MM.1S (cell line): ENCODE results near the gene SEMG1.

ENCODE experiments used
- DNase-seq: peaks from one replicate; pipeline ENCODE4 v3.0.0-alpha.2; 2015
- H2AFZ ChIP-seq: fragments of 300-600 bp; sonication (generic); 2 replicates; pipeline ENCODE4 v1.6.0; 2016; ENCODE audit warnings: antibody characterized with exemption, low read length
- H3F3A ChIP-seq: fragments of 300-600 bp; sonication (generic); 2 replicates; pipeline ENCODE4 v1.6.1; 2016; ENCODE audit warnings: mild to moderate bottlenecking, antibody characterized with exemption, low read length, moderate library complexity, mixed read lengths; ENCODE audit not compliant: insufficient read depth
- H3K27ac ChIP-seq: fragments of 300-600 bp; sonication (generic); 2 replicates; pipeline ENCODE4 v1.5.1; 2016; ENCODE audit warnings: mild to moderate bottlenecking, low read length
- H3K27me3 ChIP-seq: fragments of 300-600 bp; sonication (generic); replicated peaks from 2 replicates; pipeline ENCODE4 v1.6.0; 2016; ENCODE audit warnings: low read length; ENCODE audit not compliant: insufficient read depth
- H3K36me3 ChIP-seq: fragments of 300-600 bp; sonication (generic); replicated peaks from 2 replicates; pipeline ENCODE4 v1.6.1; 2016; ENCODE audit warnings: mild to moderate bottlenecking, low read length, mixed read lengths; ENCODE audit not compliant: insufficient read depth
- H3K4me1 ChIP-seq: fragments of 300-600 bp; sonication (generic); 2 replicates; pipeline ENCODE4 v1.6.1; 2016; ENCODE audit warnings: low read length, mixed read lengths
- H3K4me2 ChIP-seq: fragments of 300-600 bp; sonication (generic); 2 replicates; pipeline ENCODE4 v1.6.0; 2016; ENCODE audit warnings: low read depth, low read length
- H3K4me3 ChIP-seq: fragments of 300-600 bp; sonication (generic); 2 replicates; pipeline ENCODE4 v1.5.1; 2016; ENCODE audit warnings: low read length, mixed read lengths
- H3K79me2 ChIP-seq: fragments of 300-600 bp; sonication (generic); 2 replicates; pipeline ENCODE4 v1.6.1; 2016; ENCODE audit warnings: mixed run types, low read length, mixed read lengths
- H3K9ac ChIP-seq: fragments of 300-600 bp; sonication (generic); 2 replicates; pipeline ENCODE4 v1.6.1; 2016; ENCODE audit warnings: low read length, mixed read lengths
- H3K9me2 ChIP-seq: fragments of 300-600 bp; sonication (generic); replicated peaks from 2 replicates; pipeline ENCODE4 v1.6.1; 2016; ENCODE audit warnings: mild to moderate bottlenecking, low read length, mixed read lengths; ENCODE audit not compliant: insufficient read depth
- H3K9me3 ChIP-seq: fragments of 300-600 bp; sonication (generic); replicated peaks from 2 replicates; pipeline ENCODE4 v1.6.1; 2016; ENCODE audit warnings: mild to moderate bottlenecking, low read length, mixed read lengths; ENCODE audit not compliant: insufficient read depth
- H4K20me1 ChIP-seq: fragments of 300-600 bp; sonication (generic); 2 replicates; pipeline ENCODE4 v1.6.1; 2016; ENCODE audit warnings: mild to moderate bottlenecking, low read length, moderate library complexity, mixed read lengths; ENCODE audit not compliant: insufficient read depth
- CTCF ChIP-seq: fragments of 300-600 bp; sonication (generic); IDR thresholded peaks from 2 replicates; pipeline ENCODE4 v1.5.1; 2016; ENCODE audit warnings: antibody characterized with exemption, low read length, mixed read lengths
- EZH2 ChIP-seq: fragments of 300-600 bp; sonication (generic); optimal IDR thresholded peaks from 2 replicates; pipeline ENCODE3; 2017; ENCODE audit warnings: low read depth, mild to moderate bottlenecking, antibody characterized with exemption, low read length, mixed read lengths
- EZH2phosphoT487 ChIP-seq: fragments of 300-600 bp; sonication (generic); IDR thresholded peaks from 2 replicates; pipeline ENCODE4 v1.6.1; 2018; ENCODE audit warnings: antibody characterized with exemption, low read length

Gene SEMG1

GRCh38 chr20:45176526-45177267 is 30.1 kb upstream of the SEMG1 start:
- no peak overlapping the region for H3K27ac ChIP-seq
- H2AFZ ChIP-seq = no peak overlapping the region

GRCh38 chr20:45179166-45179565 is 27.7 kb upstream of the SEMG1 start:
- no peak overlapping the region for H3K9ac ChIP-seq
- no peaks in the 10 kb centered on the region for H3K36me3 ChIP-seq
- no peak overlapping the region for H3K4me2 ChIP-seq
- H3K79me2 ChIP-seq = no peaks in the 10 kb centered on the region
- no peaks in the 10 kb centered on the region for H3K9me2 ChIP-seq
- no peaks in the 10 kb centered on the region for H3K4me1 ChIP-seq
- H3K27me3 ChIP-seq = no peaks in the 10 kb centered on the region
- H3K4me3 ChIP-seq = no peak overlapping the region
- no peaks in the 10 kb centered on the region for H4K20me1 ChIP-seq
- H2AFZ ChIP-seq = no peak overlapping the region
- H3F3A ChIP-seq = no peaks in the 10 kb centered on the region
- TF ChIP-seq CTCF (no peak), EZH2 (no peak), EZH2phosphoT487 (no peak)
- H3K9me3 ChIP-seq = no peaks in the 10 kb centered on the region
- no peak overlapping the region for H3K27ac ChIP-seq
- DNase-seq = no peak

More at GRCh38 chr20:45176526-45177267, 30.1 kb upstream of the SEMG1 start:
- TF ChIP-seq CTCF (no peak), EZH2 (no peak), EZH2phosphoT487 (no peak)
- H3K4me3 ChIP-seq = no peak overlapping the region
- no peak overlapping the region for H3K9ac ChIP-seq
- no peaks in the 10 kb centered on the region for H4K20me1 ChIP-seq
- no peak for DNase-seq
- H3F3A ChIP-seq = no peaks in the 10 kb centered on the region
- H3K4me1 ChIP-seq = no peaks in the 10 kb centered on the region
- H3K27me3 ChIP-seq = no peaks in the 10 kb centered on the region
- no peaks in the 10 kb centered on the region for H3K79me2 ChIP-seq
- H3K36me3 ChIP-seq = no peaks in the 10 kb centered on the region
- H3K9me2 ChIP-seq = no peaks in the 10 kb centered on the region
- no peaks in the 10 kb centered on the region for H3K9me3 ChIP-seq
- H3K4me2 ChIP-seq = no peak overlapping the region

- no peaks in the 10 kb centered on the region for H3K4me1 ChIP-seq
- no peak for TF ChIP-seq CTCF
- no peak for TF ChIP-seq EZH2phosphoT487
- TF ChIP-seq EZH2 = no peak
- H3K36me3 ChIP-seq = no peaks in the 10 kb centered on the region
- no peaks in the 10 kb centered on the region for H4K20me1 ChIP-seq
- H3K9ac ChIP-seq = no peak overlapping the region
- no peaks in the 10 kb centered on the region for H3K79me2 ChIP-seq
- no peaks in the 10 kb centered on the region for H3K9me2 ChIP-seq
- H3K9me3 ChIP-seq = no peaks in the 10 kb centered on the region
- H3F3A ChIP-seq = no peaks in the 10 kb centered on the region
- H2AFZ ChIP-seq = no peak overlapping the region
- H3K27me3 ChIP-seq = no peaks in the 10 kb centered on the region
- no peak overlapping the region for H3K27ac ChIP-seq
- H3K4me2 ChIP-seq = no peak overlapping the region
- H3K4me3 ChIP-seq = no peak overlapping the region
- DNase-seq = no peak
Observed at GRCh38 chr20:45181639-45182038, 25.2 kb upstream of the SEMG1 start.
